Stimulated activated CD8-positive, alpha-beta memory T cell treated with anti-CD3 and anti-CD28 coated beads, Interleukin-4, amount 100 ng/mL, for 1 hour (primary cell): ENCODE data around the gene RILPL2.
"Not testable (repeated sequence)": the region's sequence is repeated elsewhere in the genome, so short reads cannot be mapped to it uniquely, and the experiment has no call there.

Experiments used
- DNase-seq, 2 donors: peaks; one replicate each; pipeline ENCODE4 v3.0.0-alpha.2; 2020; ENCODE audit warnings: low read depth in 2 of 2, low spot score in 1 of 2

RILPL2 gene

DNA sequence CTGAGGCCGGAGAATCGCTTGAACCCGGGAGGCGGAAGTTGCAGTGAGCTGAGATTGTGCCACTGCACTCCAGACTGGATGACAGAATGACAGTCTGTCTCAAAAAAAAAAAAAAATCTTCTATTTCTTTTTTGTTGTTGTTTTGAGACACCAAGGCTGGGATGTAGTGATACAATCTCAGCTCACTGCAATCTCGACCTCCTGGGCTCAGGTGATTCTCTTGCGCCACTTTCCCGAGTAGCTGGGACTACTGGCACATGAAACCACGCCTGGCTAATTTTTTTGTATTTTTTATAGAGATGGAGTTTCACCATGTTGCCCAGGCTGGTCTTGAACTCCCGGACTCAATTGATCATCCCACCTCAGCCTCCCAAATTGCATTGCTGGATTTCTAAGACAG, 14.2 kb upstream of the RILPL2 start:
- no peak for DNase-seq

- DNase-seq = no peak
Measured at GRCh38 chr12:123449856-123450255, 13.4 kb upstream of the RILPL2 start.

GRCh38 chr12:123449249-123449733, 12.8 kb upstream of the RILPL2 start:
- no peak for DNase-seq

GRCh38 chr12:123446333-123446713, 9.8 kb upstream of the RILPL2 start:
- DNase-seq = no peak

DNA sequence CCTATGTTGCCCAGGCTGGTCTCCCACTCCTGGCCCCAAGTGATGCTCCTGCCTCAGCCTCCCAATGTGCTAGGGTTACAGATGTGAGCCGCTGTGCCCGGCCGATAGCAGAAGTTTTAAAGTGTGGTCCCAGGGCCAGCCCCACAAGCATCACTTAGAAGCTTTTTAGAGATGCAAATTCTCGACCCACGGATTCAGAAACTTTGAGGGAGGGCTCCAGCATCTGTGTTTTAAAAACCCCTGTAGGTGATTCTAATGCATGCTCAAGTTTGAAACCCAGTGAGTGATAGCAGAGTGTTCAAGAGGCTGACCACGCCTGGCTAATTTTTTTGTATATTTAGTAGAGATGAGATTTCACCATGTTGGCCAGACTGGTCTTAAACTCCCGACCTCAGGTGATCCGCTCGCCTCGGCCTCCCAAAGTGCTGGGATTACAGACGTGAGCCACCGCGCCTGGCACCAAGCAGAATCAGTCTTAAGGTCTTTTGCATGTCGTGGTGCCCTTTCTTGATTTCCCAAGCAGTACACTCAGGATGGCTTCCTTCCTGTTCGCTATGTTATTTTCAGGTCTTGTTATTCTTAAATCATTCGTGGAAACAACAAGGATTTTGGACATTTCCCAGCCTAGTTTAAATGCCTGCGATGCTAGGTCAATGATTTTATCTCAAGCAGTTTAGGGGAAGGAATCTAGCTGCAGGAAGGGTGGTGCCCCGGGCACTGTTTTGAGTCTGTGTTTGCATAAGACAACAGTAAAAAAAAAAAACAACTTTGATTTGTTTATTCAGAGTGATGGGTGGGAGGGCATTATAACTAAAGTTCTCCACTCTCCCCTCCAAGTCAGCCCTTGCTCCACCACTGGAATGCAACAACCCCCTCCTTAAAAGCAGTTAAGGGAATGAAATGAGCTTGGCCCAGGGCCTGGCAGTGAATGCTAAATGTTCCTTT, 9.2 kb upstream of the RILPL2 start:
- DNase-seq = no peak

DNA sequence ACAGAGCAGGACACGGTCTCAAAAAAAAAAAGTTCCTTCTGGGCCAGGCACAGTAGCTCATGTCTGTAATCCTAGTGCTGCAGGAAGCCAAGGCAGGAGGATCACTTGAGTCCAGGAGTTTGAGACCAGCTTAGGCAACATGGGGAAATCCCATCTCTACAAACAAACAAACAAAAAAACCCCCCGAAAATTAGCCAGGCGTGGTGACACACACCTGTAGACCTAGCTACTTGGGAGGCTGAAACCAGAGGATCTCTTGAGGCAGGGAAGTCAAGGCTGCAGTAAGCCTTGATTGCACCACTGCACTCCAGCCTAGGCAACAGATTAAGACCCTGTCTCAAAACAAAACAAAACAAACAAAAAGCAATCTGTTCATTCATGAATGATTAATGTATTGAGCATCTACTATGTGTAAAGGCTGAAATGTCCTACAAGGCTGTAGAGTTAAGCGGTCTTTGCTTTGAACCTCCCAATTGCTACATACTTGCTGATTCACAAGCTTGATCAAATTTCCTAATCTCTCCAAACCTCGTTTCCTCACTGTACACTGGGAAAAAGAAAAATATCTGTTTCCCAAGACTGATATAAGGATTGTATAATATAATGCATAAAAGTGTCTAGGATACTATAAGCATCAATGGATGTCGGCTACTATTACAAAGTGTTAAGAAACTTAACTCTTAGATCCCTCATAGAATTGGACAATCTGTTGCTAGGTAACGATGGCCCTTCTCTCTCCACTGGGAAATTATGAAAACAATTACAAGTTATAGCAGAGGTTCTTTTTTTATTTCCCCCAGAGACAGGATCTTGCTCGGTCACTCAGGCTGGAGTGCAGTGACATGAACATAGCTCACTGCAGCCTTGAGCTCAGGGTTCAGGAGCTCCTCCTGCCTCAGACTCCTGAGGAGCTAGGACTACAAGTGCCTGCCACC, 7.9 kb upstream of the RILPL2 start:
- no peak for DNase-seq

DNA sequence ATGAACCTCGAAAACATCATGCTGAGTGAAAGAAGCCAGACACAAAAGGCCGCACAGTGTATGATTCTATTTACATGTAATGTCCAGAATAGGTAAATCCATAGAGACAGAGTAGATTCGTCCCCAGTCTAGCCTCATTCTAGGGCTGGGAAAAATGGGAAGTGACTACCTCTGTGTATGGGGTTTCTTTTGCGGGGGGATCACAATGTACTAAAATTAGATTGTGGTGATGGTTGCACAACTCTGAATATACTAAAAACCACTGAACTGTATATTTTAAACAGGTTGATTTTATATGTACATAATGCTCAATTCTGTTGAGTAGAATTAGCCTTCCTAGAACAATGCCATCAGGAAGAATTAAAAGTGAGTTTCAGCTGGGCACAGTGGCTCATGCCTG, 6.3 kb upstream of the RILPL2 start:
- no peak for DNase-seq

- no peak for DNase-seq
Measured at GRCh38 chr12:123441523-123442164, 5.2 kb upstream of the RILPL2 start.

DNA sequence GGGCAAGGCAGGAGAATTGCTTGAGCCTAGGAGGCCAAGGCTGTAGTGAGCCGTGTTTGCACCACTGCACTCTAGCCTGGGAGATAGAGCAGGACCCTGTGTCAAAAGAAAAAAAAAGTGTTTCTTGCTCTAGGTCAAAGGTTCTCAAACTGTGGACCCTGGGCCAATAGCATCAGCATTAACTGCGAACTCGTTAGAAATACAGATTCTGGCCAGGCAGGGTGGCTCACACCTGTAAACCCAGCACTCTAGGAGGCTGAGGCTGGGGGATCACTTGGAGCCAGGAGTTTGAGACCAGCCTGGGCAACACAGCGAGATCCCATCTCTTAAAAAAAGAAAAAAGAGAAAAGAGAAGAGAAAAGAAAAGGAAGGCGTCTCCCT, 858 bp downstream of the RILPL2 start:
- DNase-seq = no peak

- DNase-seq = no peak
Measured at GRCh38 chr12:123433615-123434014, 2.9 kb downstream of the RILPL2 start.

DNA sequence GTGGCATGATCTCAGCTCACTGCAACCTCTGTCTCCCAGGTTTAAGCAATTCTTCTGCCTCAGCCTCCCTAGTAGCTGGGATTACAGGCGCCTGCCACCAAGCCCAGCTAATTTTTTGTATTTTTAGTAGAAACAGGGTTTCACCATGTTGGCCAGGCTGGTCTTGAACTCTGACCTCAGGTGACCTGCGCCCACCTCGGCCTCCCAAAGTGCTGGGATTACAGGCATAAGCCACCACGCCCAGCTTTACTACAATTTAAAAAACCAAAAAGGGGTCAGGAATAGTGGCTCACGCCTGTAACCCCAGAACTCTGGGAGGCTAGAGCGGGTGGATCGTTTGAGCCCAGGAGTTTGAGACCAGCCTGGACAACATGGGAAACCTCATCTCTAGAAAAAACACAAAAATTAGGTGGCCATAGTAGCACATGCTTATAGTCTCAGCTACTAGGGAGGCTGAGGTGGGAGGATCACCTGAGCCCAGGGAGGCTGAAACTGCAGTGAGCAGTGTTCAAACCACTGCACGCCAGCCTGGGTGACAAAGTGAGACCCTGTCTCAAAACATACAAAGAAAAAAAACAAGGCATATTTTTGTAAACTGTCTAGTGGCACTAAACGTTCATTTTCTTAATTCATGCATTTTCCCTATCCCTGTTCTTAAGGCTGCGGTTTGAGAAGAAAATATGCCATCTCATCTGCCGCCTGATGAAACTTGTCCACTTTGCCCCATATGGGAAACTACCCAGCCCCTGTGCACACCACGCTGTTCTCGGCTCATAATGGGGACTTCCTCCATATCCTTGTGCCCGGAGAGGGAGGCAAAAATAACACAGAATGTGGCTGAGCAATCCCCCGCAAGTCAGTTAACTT, 4.3 kb downstream of the RILPL2 start:
- not testable (repeated sequence) for DNase-seq

DNA sequence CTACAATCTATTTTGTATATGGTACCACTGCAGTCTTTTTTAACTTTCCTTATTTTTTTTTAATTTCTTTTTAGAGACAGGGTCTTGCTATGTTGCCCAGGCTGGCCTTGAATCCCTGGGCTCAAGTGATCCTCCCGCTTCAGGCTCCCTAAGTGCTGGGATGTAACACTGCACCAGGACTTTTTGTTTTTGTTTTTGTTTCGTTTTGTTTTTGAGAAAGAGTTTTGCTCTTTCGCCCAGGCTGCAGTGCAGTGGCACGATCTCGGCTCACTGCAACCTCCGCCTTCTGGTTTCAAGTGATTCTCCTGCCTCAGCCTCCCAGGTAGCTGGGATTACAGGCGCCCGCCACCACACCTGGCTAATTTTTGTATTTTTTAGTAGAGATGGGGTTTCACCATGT, 7.4 kb downstream of the RILPL2 start:
- not testable (repeated sequence) for DNase-seq

DNA sequence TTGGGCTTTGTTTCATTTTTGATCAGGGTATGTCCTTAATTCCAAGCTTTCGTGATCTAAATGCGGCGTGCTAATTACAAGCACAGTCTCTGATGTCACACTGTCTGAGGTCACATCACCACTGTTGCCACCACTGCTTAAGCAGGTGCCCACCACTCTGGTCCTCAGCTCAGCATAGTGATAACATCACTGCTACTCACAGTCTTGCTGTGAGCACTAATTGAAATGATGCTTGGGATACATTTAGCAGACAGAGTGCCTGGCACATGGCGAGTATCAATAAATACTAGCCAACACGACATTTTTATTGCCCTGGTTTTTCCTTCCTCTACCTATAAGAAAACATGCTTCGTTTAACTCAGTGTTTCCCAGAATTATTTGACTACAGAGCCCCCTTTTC, 7.9 kb downstream of the RILPL2 start:
- no peak for DNase-seq

GRCh38 chr12:123427036-123427769, 9.3 kb downstream of the RILPL2 start:
- no peak for DNase-seq

- no peak for DNase-seq
Measured at GRCh38 chr12:123421314-123421713, 15.2 kb downstream of the RILPL2 start.

DNA sequence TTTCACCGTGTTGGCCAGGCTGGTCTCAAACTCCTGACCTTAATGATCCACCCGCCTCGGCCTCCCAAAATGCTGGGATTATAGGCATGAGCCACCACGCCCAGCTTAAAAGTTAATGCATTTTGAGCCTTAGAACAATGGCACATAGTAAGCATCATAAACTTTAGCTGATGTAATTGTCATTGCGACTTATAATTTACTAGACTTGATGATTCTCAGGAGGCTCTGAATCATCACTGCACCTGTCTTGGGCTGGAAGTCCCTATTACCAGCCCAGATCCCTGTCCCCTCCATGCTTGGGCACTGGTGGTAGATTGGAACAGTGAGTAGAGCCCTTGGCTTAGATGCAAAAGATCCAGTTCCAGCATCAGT, 26.5 kb downstream of the RILPL2 start:
- no peak for DNase-seq

- not testable (repeated sequence) for DNase-seq
Measured at GRCh38 chr12:123409284-123410040, 27.0 kb downstream of the RILPL2 start.

GRCh38 chr12:123408619-123409018, 27.9 kb downstream of the RILPL2 start:
- DNase-seq = not testable (repeated sequence)

GRCh38 chr12:123407934-123408333, 28.6 kb downstream of the RILPL2 start:
- DNase-seq = not testable (repeated sequence)
